Activated CD4-positive, alpha-beta memory T cell treated with anti-CD3 and anti-CD28 coated beads, Interleukin-2, amount 10 ng/mL, durations not matched to agents 7 days and 5 days (primary cell): ENCODE data around the gene SLC9B1. TPM values are rescaled to one million over a fixed set of nuclear protein-coding genes. Genes with fewer than 3 reads are reported as not detected.
A peak's percentile ranks its signal among the peaks of the same experiment; 100 is the strongest.
"Not testable (repeated sequence)": the region's sequence is repeated elsewhere in the genome, so short reads cannot be mapped to it uniquely, and the experiment has no call there.

Experiments
- CTCF ChIA-PET: fragments of 350-600 bp; sonication (Branson Sonifier 250); formaldehyde crosslinking; loops from one replicate; lab custom pipeline; 2021; ENCODE audit warnings: antibody characterized with exemption, inconsistent platforms; lab: Charles Lee
- POLR2A ChIA-PET: fragments of 350-600 bp; sonication (Branson Sonifier 250); formaldehyde crosslinking; loops from one replicate; lab custom pipeline; 2021; ENCODE audit warnings: antibody characterized with exemption; lab: Charles Lee
- DNase-seq: peaks from one replicate; pipeline ENCODE4 v3.0.0-alpha.2; 2020
- H3K27ac Mint-ChIP-seq: one replicate; pipeline ENCODE4 v1.8.0; 2021; ENCODE audit warnings: mild to moderate bottlenecking, mixed read lengths
- H3K27me3 Mint-ChIP-seq: one replicate; pipeline ENCODE4 v1.8.0; 2021; ENCODE audit warnings: mixed read lengths
- H3K36me3 Mint-ChIP-seq: one replicate; pipeline ENCODE4 v1.8.0; 2021; ENCODE audit warnings: low read depth, mixed read lengths
- H3K4me1 Mint-ChIP-seq: one replicate; pipeline ENCODE4 v1.8.0; 2021; ENCODE audit warnings: mixed read lengths
- H3K4me3 Mint-ChIP-seq: one replicate; pipeline ENCODE4 v1.8.0; 2021; ENCODE audit warnings: mild to moderate bottlenecking, mixed read lengths
- H3K9me3 Mint-ChIP-seq: one replicate; pipeline ENCODE4 v1.8.0; 2021; ENCODE audit warnings: mixed read lengths
- total RNA-seq, 2 experiments: library from RNA; stranded (reverse); gene quantifications; one replicate each; pipeline ENCODE4 v1.2.3, GENCODE V29; 2021

Gene SLC9B1
- total RNA-seq, 2 experiments from 2014 or later: 1.9 to 2.3 TPM

- POLR2A ChIA-PET: interaction anchor here (0.6 to 7.3 kb wide), 35 partner anchors 8 to 524 kb away, joined by 3 to 510 read pairs (median 4); partner anchors contain the start of genes BDH2, MANBA, NFKB1 and SLC39A8
- CTCF ChIA-PET: interaction anchor here (1.0 to 3.6 kb wide), 7 partner anchors 9 to 524 kb away, joined by 3 to 34 read pairs (median 4); partner anchors contain the start of genes SLC39A8 and UBE2D3
- peak within 1 kb of the TSS; percentile 99 for H3K27ac Mint-ChIP-seq
Measured at GRCh38 chr4:102868781-102869568, 150.5 kb downstream of the SLC9B1 start, which contains the start of gene CISD2. CISD2 (plus strand) TSS chr4:102868992; CDS start chr4:102869085, 93 bp downstream.

GRCh38 chr4:102868153-102868780 lies 151.2 kb downstream of the SLC9B1 start:
- Mint-ChIP-seq H3K27ac (peak overlapping the region; percentile 99), H3K4me1 (peaks cover 70% of the 10 kb centered on the region), H3K27me3 (no peaks in the 10 kb centered on the region), H3K4me3 (peak overlapping the region; percentile 92), H3K36me3 (peaks cover 45% of the 10 kb centered on the region), H3K9me3 (peaks cover 3% of the 10 kb centered on the region)
- ChIA-PET POLR2A (interaction anchor here (0.8 to 7.3 kb wide), 27 partner anchors 9 to 524 kb away, joined by 3 to 510 read pairs (median 5); partner anchors contain the start of genes BDH2, MANBA, NFKB1 and SLC39A8), CTCF (interaction anchor here (0.7 to 3.6 kb wide), 7 partner anchors 10 to 437 kb away, joined by 3 to 34 read pairs (median 4); partner anchors contain the start of gene UBE2D3)
- peak; percentile 37 for DNase-seq

More at GRCh38 chr4:102868781-102869568, 150.5 kb downstream of the SLC9B1 start, which contains the start of gene CISD2:
- DNase-seq: peak; percentile 93
- Mint-ChIP-seq H3K4me1 (peaks cover 71% of the 10 kb centered on the region), H3K27me3 (no peaks in the 10 kb centered on the region), H3K9me3 (peaks cover 3% of the 10 kb centered on the region), H3K4me3 (peak within 1 kb of the TSS; percentile 92), H3K36me3 (peaks cover 48% of the 10 kb centered on the region)

- H3K4me1 Mint-ChIP-seq: peaks cover 63% of the 10 kb centered on the region
- no peak for DNase-seq
- peaks cover 44% of the 10 kb centered on the region for H3K36me3 Mint-ChIP-seq
- H3K27me3 Mint-ChIP-seq: no peaks in the 10 kb centered on the region
- peak overlapping the region; percentile 92 for H3K4me3 Mint-ChIP-seq
- peaks cover 2% of the 10 kb centered on the region for H3K9me3 Mint-ChIP-seq
- POLR2A ChIA-PET: interaction anchor here (0.7 to 7.3 kb wide), 15 partner anchors 8 to 522 kb away, joined by 3 to 510 read pairs (median 5); partner anchors contain the start of genes MANBA, NFKB1, SLC39A8 and UBE2D3
- H3K27ac Mint-ChIP-seq: peak overlapping the region; percentile 99
- CTCF ChIA-PET: interaction anchor here (0.7 to 3.6 kb wide), 7 partner anchors 9 to 437 kb away, joined by 3 to 34 read pairs (median 4); partner anchors contain the start of gene UBE2D3
Measured at GRCh38 chr4:102867278-102868152, 152.0 kb downstream of the SLC9B1 start.

GRCh38 chr4:102865327-102865726 lies 154.2 kb downstream of the SLC9B1 start:
- ChIA-PET POLR2A (interaction anchor here (7.3 kb wide), 1 partner anchor 43 kb away, joined by 510 read pairs; the partner anchor contains the start of gene UBE2D3), CTCF (interaction anchor here (0.7 to 1.1 kb wide), 2 partner anchors 37 to 144 kb away, joined by 3 to 4 read pairs; no protein-coding TSS in a partner anchor)
- H3K4me1 Mint-ChIP-seq: peaks cover 49% of the 10 kb centered on the region
- peaks cover 49% of the 10 kb centered on the region for H3K36me3 Mint-ChIP-seq
- not testable (repeated sequence) for H3K27ac Mint-ChIP-seq, H3K4me3 Mint-ChIP-seq, H3K27me3 Mint-ChIP-seq, DNase-seq
- peaks cover 11% of the 10 kb centered on the region for H3K9me3 Mint-ChIP-seq

- ChIA-PET CTCF (no interaction called here), POLR2A (interaction anchor here (2.9 kb wide), 1 partner anchor 35 kb away, joined by 9 read pairs; the partner anchor contains the start of gene UBE2D3)
- peaks cover 25% of the 10 kb centered on the region for H3K9me3 Mint-ChIP-seq
- no peak overlapping the region for H3K4me3 Mint-ChIP-seq
- peaks cover 39% of the 10 kb centered on the region for H3K4me1 Mint-ChIP-seq
- H3K36me3 Mint-ChIP-seq: peaks cover 57% of the 10 kb centered on the region
- no peak overlapping the region for H3K27ac Mint-ChIP-seq
- DNase-seq: no peak
- no peaks in the 10 kb centered on the region for H3K27me3 Mint-ChIP-seq
Measured at GRCh38 chr4:102862747-102863146, 156.8 kb downstream of the SLC9B1 start.

- ChIA-PET POLR2A (interaction anchor here (2.9 kb wide), 1 partner anchor 34 kb away, joined by 9 read pairs; the partner anchor contains the start of gene UBE2D3), CTCF (no interaction called here)
- Mint-ChIP-seq H3K9me3 (peaks cover 27% of the 10 kb centered on the region), H3K36me3 (peaks cover 57% of the 10 kb centered on the region), H3K4me1 (peaks cover 32% of the 10 kb centered on the region), H3K27me3 (no peaks in the 10 kb centered on the region), H3K4me3 (no peak overlapping the region), H3K27ac (no peak overlapping the region)
- DNase-seq: no peak
Measured at GRCh38 chr4:102862016-102862415, 157.5 kb downstream of the SLC9B1 start.

GRCh38 chr4:102860611-102861324 lies 158.7 kb downstream of the SLC9B1 start:
- ChIA-PET POLR2A (interaction anchor here (2.9 to 3.5 kb wide), 2 partner anchors 8 to 33 kb away, joined by 9 to 23 read pairs; partner anchors contain the start of genes CISD2 and UBE2D3), CTCF (no interaction called here)
- Mint-ChIP-seq H3K27ac (no peak overlapping the region), H3K36me3 (peaks cover 52% of the 10 kb centered on the region), H3K9me3 (peaks cover 27% of the 10 kb centered on the region), H3K27me3 (no peaks in the 10 kb centered on the region), H3K4me3 (no peak overlapping the region), H3K4me1 (peaks cover 19% of the 10 kb centered on the region)
- DNase-seq: no peak

- no peak for DNase-seq
- Mint-ChIP-seq H3K4me3 (no peak overlapping the region), H3K27ac (no peak overlapping the region), H3K27me3 (no peaks in the 10 kb centered on the region), H3K36me3 (peaks cover 36% of the 10 kb centered on the region), H3K9me3 (peaks cover 27% of the 10 kb centered on the region), H3K4me1 (peaks cover 2% of the 10 kb centered on the region)
- ChIA-PET CTCF (interaction anchor here (0.8 to 1.2 kb wide), 2 partner anchors 9 to 10 kb away, joined by 3 to 4 read pairs; partner anchors contain the start of gene CISD2), POLR2A (interaction anchor here (2.7 to 3.5 kb wide), 2 partner anchors 10 to 31 kb away, joined by 13 to 23 read pairs; partner anchors contain the start of genes CISD2 and UBE2D3)
Measured at GRCh38 chr4:102858828-102859464, 160.6 kb downstream of the SLC9B1 start.
